SK-N-SH (cell line): ENCODE results near the gene VTCN1. TPM values are rescaled to one million over a fixed set of nuclear protein-coding genes. Genes with fewer than 3 reads are reported as not detected.

Experiments used
- CTCF ChIA-PET: fragments of 300-600, 350-600 bp; formaldehyde crosslinking; extraction: SDS; loops from one replicate; lab custom pipeline; 2021; lab: Yijun Ruan, JAX
- POLR2A ChIA-PET: fragments of 350-600 bp; sonication (Branson Sonifier 250); formaldehyde crosslinking; extraction: SDS; loops from one replicate; lab custom pipeline; 2020; ENCODE audit warnings: antibody characterized with exemption, inconsistent platforms; lab: Yijun Ruan, JAX
- DNase-seq: peaks from one replicate; pipeline ENCODE4 v3.0.0; 2012
- H2AFZ ChIP-seq: fragments of 200-600 bp; sonication (generic); 2 replicates; pipeline ENCODE4 v1.8.1; 2016; ENCODE audit warnings: antibody characterized with exemption, mild to moderate bottlenecking, low read depth
- H3F3A ChIP-seq: fragments of 200-600 bp; sonication (generic); replicated peaks from 2 replicates; pipeline ENCODE3; 2016; ENCODE audit warnings: antibody characterized with exemption, mild to moderate bottlenecking; ENCODE audit not compliant: insufficient read depth
- H3K27ac ChIP-seq, 2 experiments: fragments of 200-500 bp in 1 of 2; fragments of 200-600 bp in 1 of 2; sonication (Bioruptor generic) in 1 of 2; sonication (generic), shearing (Covaris generic) in 1 of 2; 2 replicates each; pipeline versions ENCODE4 v1.5.1 to v1.6.1; 2014 to 2016; ENCODE audit warnings: low read depth in 2 of 2, inconsistent platforms in 1 of 2, low read length in 1 of 2, mild to moderate bottlenecking in 1 of 2, mixed read lengths in 1 of 2
- H3K27me3 ChIP-seq: fragments of 200-600 bp; sonication (generic), shearing (Covaris generic); 2 replicates; pipeline ENCODE4 v1.6.1; 2016; ENCODE audit warnings: mixed run types; ENCODE audit not compliant: insufficient read depth
- H3K36me3 ChIP-seq, 2 experiments: fragments of 200-500 bp in 1 of 2; fragments of 200-600 bp in 1 of 2; sonication (Bioruptor generic) in 1 of 2; sonication (generic) in 1 of 2; replicated peaks in 1 of 2; 2 replicates each; pipeline versions ENCODE3 to v1.5.1; 2014 to 2016; ENCODE audit warnings: low read length in 1 of 2, mild to moderate bottlenecking in 1 of 2; ENCODE audit not compliant: insufficient read depth in 2 of 2, control insufficient read depth in 1 of 2
- H3K4me1 ChIP-seq, 2 experiments: fragments of 200-500 bp in 1 of 2; fragments of 200-600 bp in 1 of 2; sonication (Bioruptor generic) in 1 of 2; sonication (generic), shearing (Covaris generic) in 1 of 2; 2 replicates each; pipeline versions ENCODE4 v1.5.1 to v1.6.1; 2014 to 2016; ENCODE audit warnings: low read depth in 1 of 2, low read length in 1 of 2, mixed run types in 1 of 2; ENCODE audit not compliant: insufficient read depth in 2 of 2, control insufficient read depth in 1 of 2
- H3K4me2 ChIP-seq: fragments of 200-600 bp; sonication (generic), shearing (Covaris generic); 2 replicates; pipeline ENCODE4 v1.6.1; 2017; ENCODE audit warnings: mixed run types
- H3K4me3 ChIP-seq, 2 experiments: fragments of 200-500 bp in 1 of 2; fragments of 200-600 bp in 1 of 2; sonication (Bioruptor generic) in 1 of 2; sonication (generic), shearing (Covaris generic) in 1 of 2; 2 replicates each; pipeline versions ENCODE4 v1.5.1 to v1.8.1; 2014 to 2016; ENCODE audit warnings: low read depth in 2 of 2, inconsistent platforms in 1 of 2, low read length in 1 of 2, mild to moderate bottlenecking in 1 of 2, mixed read lengths in 1 of 2, moderate library complexity in 1 of 2
- H3K79me2 ChIP-seq: fragments of 200-600 bp; sonication (generic); 2 replicates; pipeline ENCODE4 v1.8.1; 2017; ENCODE audit warnings: mild to moderate bottlenecking; ENCODE audit not compliant: insufficient read depth
- H3K9ac ChIP-seq: fragments of 200-600 bp; sonication (generic); 2 replicates; pipeline ENCODE4 v1.6.1; 2017; ENCODE audit warnings: mixed run types
- H3K9me2 ChIP-seq: fragments of 200-600 bp; sonication (generic); 2 replicates; pipeline ENCODE4 v1.6.1; 2017; ENCODE audit warnings: mixed run types
- H3K9me3 ChIP-seq: fragments of 200-600 bp; sonication (generic); 2 replicates; pipeline ENCODE4 v1.6.1; 2017; ENCODE audit warnings: mixed run types, mild to moderate bottlenecking, moderate library complexity
- H4K20me1 ChIP-seq: fragments of 200-600 bp; sonication (generic); 2 replicates; pipeline ENCODE4 v1.6.1; 2017; ENCODE audit warnings: mild to moderate bottlenecking, mixed run types; ENCODE audit not compliant: insufficient read depth
- EP300 ChIP-seq, 2 experiments: IDR thresholded peaks; 2 replicates each; pipeline versions ENCODE4 v1.4.0 to v1.6.1; 2012; ENCODE audit warnings: borderline replicate concordance in 1 of 2, low read depth in 1 of 2, low read length in 1 of 2
- EZH2phosphoT487 ChIP-seq: fragments of 200-600 bp; sonication (generic); IDR thresholded peaks from 2 replicates; pipeline ENCODE4 v1.6.1; 2017; ENCODE audit warnings: low read depth, mixed run types, mild to moderate bottlenecking, antibody characterized with exemption, moderate library complexity, borderline replicate concordance
- FOSL2 ChIP-seq: IDR thresholded peaks from 2 replicates; pipeline ENCODE4 v1.4.0; 2012; ENCODE audit warnings: low read depth, mild to moderate bottlenecking, moderate library complexity, borderline replicate concordance
- FOXJ3 ChIP-seq: sonication (generic); formaldehyde crosslinking; IDR thresholded peaks from 2 replicates; pipeline ENCODE4 v1.5.1; 2020; ENCODE audit warnings: mild to moderate bottlenecking, missing genetic modification reagents
- GABPA ChIP-seq: IDR thresholded peaks from 2 replicates; pipeline ENCODE4 v1.4.0; 2012; ENCODE audit warnings: low read depth, mild to moderate bottlenecking
- IRF3 ChIP-seq: fragments of 150-350 bp; IDR thresholded peaks from 2 replicates; pipeline ENCODE4 v1.6.1; 2016; ENCODE audit warnings: mild to moderate bottlenecking, low read depth, low read length
- MAX ChIP-seq: IDR thresholded peaks from 2 replicates; pipeline ENCODE4 v1.4.0; 2012; ENCODE audit warnings: low read depth
- MEF2A ChIP-seq: IDR thresholded peaks from 2 replicates; pipeline ENCODE4 v1.4.0; 2012; ENCODE audit warnings: low read depth, borderline replicate concordance
- POLR2AphosphoS5 ChIP-seq: IDR thresholded peaks from 2 replicates; pipeline ENCODE4 v1.6.1; 2012; ENCODE audit warnings: low read depth, low read length
- RCOR1 ChIP-seq: fragments of 150-350 bp; IDR thresholded peaks from 2 replicates; pipeline ENCODE4 v1.6.1; 2017; ENCODE audit warnings: antibody characterized with exemption, low read length
- REST ChIP-seq: IDR thresholded peaks from 2 replicates; pipeline ENCODE4 v1.6.1; 2012; ENCODE audit warnings: mild to moderate bottlenecking, low read depth, low read length, moderate library complexity
- RFX5 ChIP-seq: IDR thresholded peaks from 2 replicates; pipeline ENCODE4 v1.6.1; 2012; ENCODE audit warnings: mild to moderate bottlenecking, improper control_type of control experiment, low read length
- RXRA ChIP-seq: IDR thresholded peaks from 2 replicates; pipeline ENCODE4 v1.4.0; 2012; ENCODE audit warnings: low read depth, mild to moderate bottlenecking, borderline replicate concordance
- SIN3A ChIP-seq: IDR thresholded peaks from 2 replicates; pipeline ENCODE4 v1.6.1; 2012; ENCODE audit warnings: low read depth, mild to moderate bottlenecking, low read length, moderate library complexity, borderline replicate concordance
- SMC3 ChIP-seq: IDR thresholded peaks from 2 replicates; pipeline ENCODE4 v1.6.1; 2012; ENCODE audit warnings: low read depth, low read length, improper control_type of control experiment
- USF1 ChIP-seq: IDR thresholded peaks from 2 replicates; pipeline ENCODE4 v1.4.0; 2012; ENCODE audit warnings: low read depth, borderline replicate concordance
- YY1 ChIP-seq: IDR thresholded peaks from 2 replicates; pipeline ENCODE4 v1.4.0; 2012; ENCODE audit warnings: low read depth, mild to moderate bottlenecking
- ZBTB33 ChIP-seq: IDR thresholded peaks from 2 replicates; pipeline ENCODE4 v1.4.0; 2012; ENCODE audit warnings: low read depth, borderline replicate concordance
- WGBS: methylation state at CpG from one replicate; pipeline ENCODE4 v1.1.6; 2017; ENCODE audit warnings: low lambda C conversion rate; 5-methylcytosine and 5-hydroxymethylcytosine counted together
- polyA plus RNA-seq, 3 experiments: library from polyadenylated mRNA; depleted of rRNA; stranded (reverse); fragments of >200 nt; gene quantifications; 2 replicates each; pipeline ENCODE4 v1.2.3, GENCODE V29; 2012

Gene VTCN1
- polyA plus RNA-seq, 1 of the 3 experiments (the other 2 are of a cell fraction): not detected

- no peak overlapping the region for H2AFZ ChIP-seq
- DNase-seq: no peak
- H3K4me2 ChIP-seq: no peak overlapping the region
- ChIA-PET CTCF (interaction anchor here (1.5 to 1.7 kb wide), 3 partner anchors 9 to 83 kb away, joined by 4 to 7 read pairs (median 5); partner anchors contain the start of gene VTCN1), POLR2A (no interaction called here)
- H3K9me3 ChIP-seq: no peaks in the 10 kb centered on the region
- no peaks in the 10 kb centered on the region for H3K79me2 ChIP-seq
- H3F3A ChIP-seq: no peaks in the 10 kb centered on the region
- no peak overlapping the region for H3K4me3 ChIP-seq
- no peaks in the 10 kb centered on the region for H3K4me1 ChIP-seq
- TF ChIP-seq EP300 (IDR thresholded peaks at IDR 0.05; ENCODE audit: borderline replicate concordance in 1 of 2, low read depth in 1 of 2, low read length in 1 of 2) (no peak), FOSL2 (no peak), RCOR1 (no peak), SIN3A (no peak), EZH2phosphoT487 (no peak), GABPA (no peak), MEF2A (no peak), RFX5 (no peak), SMC3 (no peak), ZBTB33 (no peak), USF1 (no peak), YY1 (no peak), RXRA (no peak), REST (no peak), MAX (no peak), POLR2AphosphoS5 (no peak), FOXJ3 (CRISPR knock-in tag) (no peak), IRF3 (no peak)
- H3K27ac ChIP-seq: no peak overlapping the region
- peaks cover 9% of the 10 kb centered on the region for H3K27me3 ChIP-seq
- WGBS: 44% methylated on average over 1 of the region's 1 CpG
- no peaks in the 10 kb centered on the region for H3K36me3 ChIP-seq
- no peaks in the 10 kb centered on the region for H4K20me1 ChIP-seq
- no peaks in the 10 kb centered on the region for H3K9me2 ChIP-seq
- H3K9ac ChIP-seq: no peak overlapping the region
Observed at GRCh38 chr1:117201808-117202207, 8.9 kb downstream of the VTCN1 start.
